Astrocyte (in vitro differentiated cells and primary cell): Measurements from ENCODE around the gene XYLT1.

Source experiments
- CTCF ChIP-seq: IDR thresholded peaks from 2 replicates; pipeline ENCODE4 v1.5.1; 2011; ENCODE audit warnings: low read depth, mild to moderate bottlenecking, inconsistent platforms, low read length, moderate library complexity; ENCODE audit not compliant: insufficient read depth
- EZH2 ChIP-seq: IDR thresholded peaks from 2 replicates; pipeline ENCODE4 v1.6.1; 2012; ENCODE audit warnings: mild to moderate bottlenecking, low read length, inconsistent platforms; ENCODE audit not compliant: insufficient read depth

- TF ChIP-seq CTCF (no peak), EZH2 (no peak)
Measured at GRCh38 chr16:17323171-17323570, 147.6 kb downstream of the XYLT1 start.
